NCI-H2081 treated with DMSO at 0.1 percent for 48 hours (cell line): ENCODE measurements around the gene MARCHF2.

Experiments
- DNase-seq: peaks from one replicate; lab custom pipeline; 2025; lab: John Stamatoyannopoulos, UW

The MARCHF2 gene

GRCh38 chr19:8453616-8454015, 40.5 kb downstream of the MARCHF2 start:
- DNase-seq: no peak

GRCh38 chr19:8454218-8454617, 41.1 kb downstream of the MARCHF2 start:
- no peak for DNase-seq

- no peak for DNase-seq
These were observed 41.9 kb downstream of the MARCHF2 start for GRCh38 chr19:8455018-8455417.

- DNase-seq: no peak
These were observed 43.0 kb downstream of the MARCHF2 start for GRCh38 chr19:8456064-8456463.

- no peak for DNase-seq
These were observed 44.1 kb downstream of the MARCHF2 start for GRCh38 chr19:8457209-8457608.

GRCh38 chr19:8457827-8458226, 44.7 kb downstream of the MARCHF2 start:
- DNase-seq: no peak

- DNase-seq: no peak
These were observed 45.3 kb downstream of the MARCHF2 start for GRCh38 chr19:8458380-8458779.

GRCh38 chr19:8459095-8459494, 46.0 kb downstream of the MARCHF2 start:
- no peak for DNase-seq

- no peak for DNase-seq
These were observed 46.6 kb downstream of the MARCHF2 start for GRCh38 chr19:8459520-8460270.

GRCh38 chr19:8460516-8461298, 47.6 kb downstream of the MARCHF2 start:
- no peak for DNase-seq

GRCh38 chr19:8461376-8461775, 48.3 kb downstream of the MARCHF2 start:
- no peak for DNase-seq

GRCh38 chr19:8461891-8462290, 48.8 kb downstream of the MARCHF2 start:
- no peak for DNase-seq

- no peak for DNase-seq
These were observed 49.5 kb downstream of the MARCHF2 start for GRCh38 chr19:8462571-8462970.

GRCh38 chr19:8463365-8463764, 50.3 kb downstream of the MARCHF2 start:
- DNase-seq: no peak

- DNase-seq: no peak
These were observed 52.9 kb downstream of the MARCHF2 start for GRCh38 chr19:8466018-8466417.

- DNase-seq: no peak
These were observed 55.0 kb downstream of the MARCHF2 start for GRCh38 chr19:8468124-8468523.

GRCh38 chr19:8468761-8469373, 55.8 kb downstream of the MARCHF2 start:
- DNase-seq: no peak

GRCh38 chr19:8469613-8470368, 56.7 kb downstream of the MARCHF2 start:
- DNase-seq: no peak

GRCh38 chr19:8473648-8474476, 60.8 kb downstream of the MARCHF2 start:
- no peak for DNase-seq

- DNase-seq: no peak
These were observed 61.9 kb downstream of the MARCHF2 start for GRCh38 chr19:8475005-8475404.

GRCh38 chr19:8476524-8476923, 63.4 kb downstream of the MARCHF2 start:
- DNase-seq: no peak
